RPMI8226 (cell line): ENCODE data around the gene ZAR1.

Source experiments
- DNase-seq: peaks from one replicate; pipeline ENCODE4 v3.0.0-alpha.2; 2015

The ZAR1 gene

DNA sequence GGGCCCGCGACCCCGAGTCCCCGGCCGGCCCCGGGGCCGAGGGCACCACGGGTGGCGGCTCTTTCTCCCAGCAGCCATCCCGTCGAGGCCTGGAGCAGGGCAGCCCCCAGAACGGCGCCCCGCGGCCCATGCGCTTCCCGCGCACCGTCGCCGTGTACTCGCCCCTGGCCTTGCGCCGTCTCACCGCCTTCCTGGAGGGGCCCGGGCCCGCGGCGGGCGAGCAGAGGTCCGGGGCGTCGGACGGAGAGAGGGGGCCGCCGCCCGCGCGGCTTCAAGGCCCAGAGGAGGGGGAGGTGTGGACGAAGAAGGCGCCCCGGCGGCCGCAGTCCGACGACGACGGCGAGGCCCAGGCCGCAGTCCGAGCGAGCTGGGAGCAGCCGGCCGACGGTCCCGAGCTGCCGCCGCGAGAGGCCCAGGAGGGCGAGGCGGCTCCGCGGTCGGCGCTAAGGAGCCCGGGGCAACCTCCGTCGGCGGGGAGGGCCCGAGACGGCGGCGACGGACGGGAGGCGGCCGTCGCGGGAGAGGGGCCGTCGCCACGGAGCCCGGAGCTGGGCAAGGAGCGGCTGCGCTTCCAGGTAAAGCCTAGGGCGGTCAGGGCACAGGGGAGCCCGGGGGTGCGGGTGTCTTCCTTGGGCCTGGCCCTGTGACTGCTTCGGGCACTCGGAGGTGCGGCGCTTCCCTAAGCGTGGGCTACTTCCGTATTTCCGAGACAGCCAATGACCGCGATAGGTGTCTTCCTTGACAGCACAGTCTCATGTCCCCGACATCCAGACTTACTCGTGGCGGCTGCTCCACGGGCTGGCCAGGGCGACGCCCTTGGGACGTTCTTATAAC lies 845 bp downstream of the ZAR1 start:
- DNase-seq, result no peak

DNA sequence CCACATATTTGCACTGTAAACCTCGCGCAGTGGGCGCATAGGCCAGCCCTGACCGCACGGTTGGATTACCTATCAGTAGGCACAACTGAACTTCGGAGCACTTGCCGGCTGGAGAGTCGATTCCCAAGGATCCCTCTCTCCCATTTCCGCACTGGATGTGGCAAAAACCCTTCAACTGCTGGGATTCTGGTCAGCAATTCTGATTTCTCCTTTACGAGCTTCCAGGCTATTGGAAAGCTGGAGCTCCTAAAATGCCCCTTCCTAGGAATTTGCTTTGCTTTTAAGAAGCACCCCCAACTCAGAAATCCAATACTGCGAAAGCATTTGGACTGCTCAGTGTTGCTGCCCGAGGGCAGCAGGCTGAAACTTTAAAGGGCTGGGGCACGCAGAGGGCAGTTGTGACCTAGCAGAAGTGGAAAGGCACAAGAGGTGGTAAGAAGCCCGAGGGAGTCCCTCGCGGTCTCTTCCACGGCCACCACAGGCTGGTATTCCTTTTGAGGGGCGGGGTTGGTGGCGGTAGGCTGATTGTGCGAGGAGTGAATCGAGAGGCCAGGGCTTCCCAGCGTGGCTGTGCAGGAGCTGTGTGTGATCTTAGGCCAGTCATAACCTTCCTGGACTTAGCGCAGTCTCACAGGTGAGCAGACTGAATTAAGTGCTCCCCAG lies 1.6 kb downstream of the ZAR1 start:
- DNase-seq, result no peak

DNA sequence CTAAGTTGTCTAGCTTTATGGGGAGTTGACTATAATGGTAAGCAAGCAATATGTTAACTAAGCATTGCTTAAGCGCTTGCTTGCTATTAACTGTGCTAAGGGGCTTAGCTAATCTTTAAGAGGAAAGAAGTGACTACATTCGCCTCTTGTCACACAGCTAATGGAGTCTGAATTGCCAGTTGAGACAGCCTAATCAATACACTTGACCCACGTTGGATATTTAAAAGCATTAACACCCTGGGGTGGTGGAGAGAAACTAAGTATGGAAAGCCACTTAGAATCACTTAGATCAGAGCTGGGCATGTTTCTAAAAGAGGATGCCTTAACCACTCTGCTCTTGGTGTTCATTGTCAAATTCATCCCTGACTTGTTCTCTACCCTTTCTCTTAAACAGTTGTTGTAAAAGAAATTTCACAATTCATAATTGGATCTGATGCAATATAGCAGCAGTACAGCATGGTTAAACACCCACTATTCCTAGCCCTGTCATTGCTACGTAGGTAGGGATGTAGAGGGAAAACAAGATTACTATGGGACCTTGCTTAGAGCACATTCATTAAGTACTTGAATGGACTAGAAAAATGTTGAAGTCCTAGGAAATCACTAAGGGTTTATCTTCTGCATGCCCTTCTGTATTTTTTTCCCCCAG lies 3.5 kb downstream of the ZAR1 start:
- DNase-seq, result no peak

- no peak for DNase-seq
These were observed 5.9 kb downstream of the ZAR1 start for GRCh38 chr4:48495941-48496340.

DNA sequence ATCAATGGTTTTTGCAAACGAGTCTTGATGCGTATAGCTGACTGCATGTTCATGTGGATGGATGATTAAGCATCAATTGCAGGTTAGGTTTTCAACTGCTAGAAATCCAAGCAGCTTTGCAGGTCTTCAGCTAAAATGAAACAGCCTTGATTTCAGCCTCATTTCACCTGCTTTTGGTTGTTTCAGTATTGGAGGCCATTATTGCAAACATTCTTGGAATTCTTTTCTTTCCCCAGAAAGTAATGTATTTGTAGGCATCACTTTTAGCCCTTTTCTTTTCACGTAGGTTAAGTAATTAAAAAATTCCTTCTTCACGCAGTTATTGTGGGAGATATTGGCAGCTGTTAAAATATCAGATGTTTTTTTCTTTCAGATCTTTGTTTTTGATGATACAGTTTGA lies 8.8 kb downstream of the ZAR1 start:
- no peak for DNase-seq

DNA sequence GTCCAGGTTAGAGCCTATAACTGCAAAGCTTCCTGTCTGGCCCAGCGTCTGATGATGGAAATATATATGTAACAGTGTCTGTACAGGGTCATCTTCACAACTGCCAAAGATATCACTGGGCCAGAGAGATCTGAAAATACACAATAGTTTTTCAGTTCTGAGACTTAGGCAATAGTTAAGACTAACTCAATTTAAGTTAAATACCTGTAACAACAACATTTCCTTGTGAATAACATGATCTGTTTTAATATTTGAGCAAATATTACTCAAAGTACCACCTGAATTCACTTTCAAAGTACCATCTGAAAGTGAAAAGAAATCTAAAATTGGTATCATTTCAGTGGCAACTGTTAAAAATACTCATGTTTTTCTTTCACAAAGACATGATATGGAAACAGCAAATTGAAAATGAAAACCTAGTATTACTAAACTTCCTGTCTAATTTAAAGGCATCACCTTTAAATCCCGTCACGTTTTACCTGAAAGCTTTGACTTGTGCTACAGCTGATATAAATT lies 9.6 kb downstream of the ZAR1 start:
- no peak for DNase-seq

- DNase-seq, result no peak
These were observed 13.4 kb downstream of the ZAR1 start for GRCh38 chr4:48503233-48504025.

GRCh38 chr4:48504026-48504330 lies 13.9 kb downstream of the ZAR1 start:
- no peak for DNase-seq

DNA sequence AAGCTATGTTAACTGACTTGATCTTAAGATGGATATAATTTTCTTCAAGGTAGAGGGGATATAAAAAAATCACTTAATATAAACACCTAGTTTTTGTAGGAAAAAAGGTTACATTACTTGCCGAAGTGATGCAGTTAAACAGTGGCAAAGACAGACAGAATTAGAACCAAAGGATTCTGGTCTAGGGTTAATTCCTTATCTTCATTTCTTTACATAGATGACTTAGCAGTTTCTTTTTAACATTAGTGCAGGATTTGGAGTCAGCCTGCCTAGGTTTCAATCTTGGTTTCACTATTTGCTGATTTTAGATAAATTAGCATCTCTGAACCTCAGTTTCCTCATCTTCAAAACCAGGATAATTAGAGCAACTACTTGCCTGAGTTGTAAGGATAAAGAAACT lies 14.3 kb downstream of the ZAR1 start:
- DNase-seq, result no peak

- no peak for DNase-seq
These were observed 16.7 kb downstream of the ZAR1 start for GRCh38 chr4:48506716-48507115.

GRCh38 chr4:48509543-48509942 lies 19.5 kb downstream of the ZAR1 start:
- no peak for DNase-seq

- DNase-seq, result no peak
These were observed 28.1 kb downstream of the ZAR1 start for GRCh38 chr4:48518143-48518542.

GRCh38 chr4:48526406-48526805 lies 36.4 kb downstream of the ZAR1 start:
- DNase-seq, result no peak

GRCh38 chr4:48538358-48538757 lies 48.3 kb downstream of the ZAR1 start:
- DNase-seq, result no peak

DNA sequence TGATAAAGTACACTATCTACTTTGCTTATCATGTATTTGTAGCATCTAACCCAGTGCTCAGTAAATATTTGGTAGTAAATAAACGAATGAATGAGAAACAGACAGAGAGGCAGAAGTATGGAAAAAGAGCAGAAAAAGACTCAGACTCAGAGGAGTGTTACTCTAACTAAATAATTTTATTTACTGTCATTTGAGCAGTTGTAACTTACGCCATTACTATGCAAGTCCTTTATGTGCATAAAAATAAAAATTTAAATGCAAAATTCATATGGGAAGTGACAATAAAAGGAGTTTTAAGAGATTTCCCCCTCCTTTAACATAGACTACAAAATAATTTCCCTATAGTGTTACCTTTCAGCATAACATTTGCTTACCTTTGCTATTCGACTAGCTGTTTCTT lies 49.5 kb downstream of the ZAR1 start:
- no peak for DNase-seq

GRCh38 chr4:48542888-48543287 lies 52.8 kb downstream of the ZAR1 start:
- DNase-seq, result no peak

- DNase-seq, result no peak
These were observed 53.7 kb downstream of the ZAR1 start for GRCh38 chr4:48543796-48544195.
